Mesothelial cell of epicardium (in vitro differentiated cells): ENCODE measurements around the gene RPS19. TPM values are rescaled to one million over a fixed set of nuclear protein-coding genes. Genes with fewer than 3 reads are reported as not detected.
"Not testable (repeated sequence)": the region's sequence is repeated elsewhere in the genome, so short reads cannot be mapped to it uniquely, and the experiment has no call there.

Experiments
- DNase-seq, 2 experiments: peaks; one replicate each; pipeline ENCODE4 v3.0.0; 2021; ENCODE audit warnings: low spot score in 2 of 2; ENCODE audit not compliant: unreplicated experiment in 2 of 2
- H3K27ac Mint-ChIP-seq: 2 replicates; pipeline ENCODE4 v1.8.0; 2021; ENCODE audit warnings: mixed read lengths
- H3K27me3 Mint-ChIP-seq: 2 replicates; pipeline ENCODE4 v1.8.0; 2021; ENCODE audit warnings: low read depth, mixed read lengths
- H3K36me3 Mint-ChIP-seq: 2 replicates; pipeline ENCODE4 v1.8.0; 2021; ENCODE audit warnings: mixed read lengths
- H3K4me1 Mint-ChIP-seq: 2 replicates; pipeline ENCODE4 v1.8.0; 2021; ENCODE audit warnings: mixed read lengths
- H3K4me3 Mint-ChIP-seq: 2 replicates; pipeline ENCODE4 v1.8.0; 2021; ENCODE audit warnings: mild to moderate bottlenecking, moderate library complexity, mixed read lengths
- H3K9me3 Mint-ChIP-seq: 2 replicates; pipeline ENCODE4 v1.8.0; 2021; ENCODE audit warnings: mixed read lengths
- CTCF ChIP-seq: fragments of 200-600 bp; sonication (generic); IDR thresholded peaks from one replicate; pipeline ENCODE4 v1.5.0; 2021; ENCODE audit warnings: antibody characterized with exemption; ENCODE audit not compliant: unreplicated experiment
- total RNA-seq: library from RNA; stranded (reverse); gene quantifications from 3 replicates; pipeline ENCODE4 v1.2.1, GENCODE V29; 2021

The RPS19 gene
- total RNA-seq, 1 donor from 2014 or later, result 2,197 TPM

- H3K27ac Mint-ChIP-seq, result no peak overlapping the region
- H3K36me3 Mint-ChIP-seq, result peaks cover 21% of the 10 kb centered on the region
- H3K27me3 Mint-ChIP-seq, result no peaks in the 10 kb centered on the region
- no peaks in the 10 kb centered on the region for H3K9me3 Mint-ChIP-seq
- peaks cover 5% of the 10 kb centered on the region for H3K4me1 Mint-ChIP-seq
- TF ChIP-seq CTCF, result no peak
- no peak for DNase-seq
- no peak overlapping the region for H3K4me3 Mint-ChIP-seq
Measured at GRCh38 chr19:41869374-41869955, 9.4 kb downstream of the RPS19 start.

- no peak for TF ChIP-seq CTCF
- Mint-ChIP-seq H3K9me3 (no peaks in the 10 kb centered on the region), H3K27ac (peak overlapping the region; percentile 14), H3K4me1 (peaks cover 5% of the 10 kb centered on the region), H3K36me3 (peaks cover 16% of the 10 kb centered on the region), H3K27me3 (no peaks in the 10 kb centered on the region), H3K4me3 (no peak overlapping the region)
- DNase-seq, result no peak
Measured at GRCh38 chr19:41870401-41870873, 10.4 kb downstream of the RPS19 start.

GRCh38 chr19:41871573-41872383 is 11.7 kb downstream of the RPS19 start:
- DNase-seq, result no peak
- Mint-ChIP-seq H3K4me3 (no peak overlapping the region), H3K4me1 (peaks cover 5% of the 10 kb centered on the region), H3K27ac (peak overlapping the region; percentile 34), H3K9me3 (no peaks in the 10 kb centered on the region), H3K27me3 (no peaks in the 10 kb centered on the region), H3K36me3 (peaks cover 16% of the 10 kb centered on the region)
- no peak for TF ChIP-seq CTCF

GRCh38 chr19:41872384-41872774 is 12.3 kb downstream of the RPS19 start:
- TF ChIP-seq CTCF, result no peak
- no peak overlapping the region for H3K27ac Mint-ChIP-seq

GRCh38 chr19:41872775-41873647 is 13.0 kb downstream of the RPS19 start:
- Mint-ChIP-seq H3K27ac (no peak overlapping the region), H3K4me1 (peaks cover 2% of the 10 kb centered on the region), H3K27me3 (peaks cover 7% of the 10 kb centered on the region), H3K4me3 (no peak overlapping the region), H3K9me3 (no peaks in the 10 kb centered on the region), H3K36me3 (peaks cover 12% of the 10 kb centered on the region)
- TF ChIP-seq CTCF, result no peak
- peak in 1 of 2 experiments; percentile 71 for DNase-seq

More at GRCh38 chr19:41872384-41872774, 12.3 kb downstream of the RPS19 start:
- H3K27me3 Mint-ChIP-seq, result peaks cover 3% of the 10 kb centered on the region
- no peak for DNase-seq
- peaks cover 5% of the 10 kb centered on the region for H3K4me1 Mint-ChIP-seq
- H3K4me3 Mint-ChIP-seq, result no peak overlapping the region
- peaks cover 16% of the 10 kb centered on the region for H3K36me3 Mint-ChIP-seq
- H3K9me3 Mint-ChIP-seq, result no peaks in the 10 kb centered on the region

GRCh38 chr19:41875973-41876372 is 15.9 kb downstream of the RPS19 start:
- DNase-seq, H3K4me1 Mint-ChIP-seq, H3K9me3 Mint-ChIP-seq, H3K36me3 Mint-ChIP-seq, H3K4me3 Mint-ChIP-seq, H3K27ac Mint-ChIP-seq: not testable (repeated sequence)
- H3K27me3 Mint-ChIP-seq, result peaks cover 30% of the 10 kb centered on the region
